HepG2 (cell line): Measurements from ENCODE around the gene SLC66A3. TPM values are rescaled to one million over a fixed set of nuclear protein-coding genes. Genes with fewer than 3 reads are reported as not detected.

ENCODE experiments used
- ATAC-seq: fragments of 200-7000 bp; cut with Tn5 transposase; 3 replicates; pipeline ENCODE4 v1.9.1; 2020; ENCODE audit warnings: mild to moderate bottlenecking, moderate library complexity
- BruUV-seq: library from RNA; stranded (reverse); fragments of 400-500 nt; replicated peaks from 2 replicates; lab custom pipeline; 2021; lab: Mats Ljungman, UMichigan
- CTCF ChIA-PET: fragments of 300-600 bp; formaldehyde crosslinking; extraction: SDS; loops from one replicate; lab custom pipeline; 2021; ENCODE audit warnings: low total read pairs, inconsistent platforms, low intra/inter-chr PET ratio; lab: Yijun Ruan, JAX
- POLR2A ChIA-PET: fragments of 350-600 bp; sonication (Branson Sonifier 250); formaldehyde crosslinking; loops from one replicate; lab custom pipeline; 2020; ENCODE audit warnings: antibody characterized with exemption, inconsistent platforms; lab: Yijun Ruan, JAX
- DNase-seq: peaks from one replicate; pipeline ENCODE4 v3.0.0-alpha.2; 2015; ENCODE audit warnings: low spot score
- FAIRE-seq: peaks from 3 replicates; lab custom pipeline; 2011; peaks lifted over from hg19 to GRCh38; lab: Jason Lieb, UNC
- H2AFZ ChIP-seq: one replicate; pipeline ENCODE4 v1.6.1; 2011; ENCODE audit warnings: low read length, inconsistent platforms
- H3K27ac ChIP-seq: fragments of 300-600 bp; 3 replicates; pipeline ENCODE4 v1.8.0; 2011; ENCODE audit warnings: mixed run types, mild to moderate bottlenecking, mixed read lengths, low read length, inconsistent platforms; ENCODE audit not compliant: insufficient read depth; ENCODE audit errors: extremely low read length
- H3K27me3 ChIP-seq, 2 experiments: fragments of 200-600 bp in 1 of 2; 2 replicates in 1 of 2; 3 replicates in 1 of 2; pipeline versions ENCODE4 v1.6.0 to v1.8.0; 2011; ENCODE audit warnings: low read length in 2 of 2, mild to moderate bottlenecking in 2 of 2, moderate library complexity in 2 of 2, inconsistent platforms in 1 of 2; ENCODE audit not compliant: insufficient read depth in 2 of 2, control insufficient read depth in 1 of 2
- H3K36me3 ChIP-seq, 2 experiments: fragments of 200-600 bp in 1 of 2; replicated peaks in 1 of 2; 2 replicates in 1 of 2; 3 replicates in 1 of 2; pipeline versions ENCODE4 v1.5.1 to v1.8.0; 2011; ENCODE audit warnings: low read length in 2 of 2, inconsistent platforms in 1 of 2; ENCODE audit not compliant: insufficient read depth in 2 of 2, control insufficient read depth in 1 of 2
- H3K4me1 ChIP-seq: 2 replicates; pipeline ENCODE4 v1.5.1; 2012; ENCODE audit warnings: low read length, inconsistent platforms; ENCODE audit not compliant: insufficient read depth
- H3K4me2 ChIP-seq: 2 replicates; pipeline ENCODE4 v1.6.0; 2011; ENCODE audit warnings: low read depth, low read length, inconsistent platforms
- H3K4me3 ChIP-seq, 3 experiments: fragments of 200-600 bp in 1 of 3; sonication (generic), shearing (Covaris generic) in 1 of 3; replicated peaks in 1 of 3; 2 replicates each; pipeline ENCODE4 v1.5.1; 2011 to 2016; ENCODE audit warnings: low read length in 3 of 3, inconsistent platforms in 2 of 3, low read depth in 2 of 3, mild to moderate bottlenecking in 2 of 3, control low read depth in 1 of 3, mixed read lengths in 1 of 3; ENCODE audit not compliant: insufficient read depth in 1 of 3
- H3K79me2 ChIP-seq: one replicate; pipeline ENCODE4 v1.6.1; 2011; ENCODE audit warnings: low read length, inconsistent platforms; ENCODE audit not compliant: insufficient read depth
- H3K9ac ChIP-seq: 2 replicates; pipeline ENCODE4 v1.6.0; 2011; ENCODE audit warnings: mild to moderate bottlenecking, low read depth, low read length, inconsistent platforms; ENCODE audit not compliant: insufficient read depth
- H3K9me3 ChIP-seq: 2 replicates; pipeline ENCODE4 v1.5.1; 2012; ENCODE audit warnings: mild to moderate bottlenecking, low read length
- H4K20me1 ChIP-seq: 2 replicates; pipeline ENCODE4 v1.6.0; 2011; ENCODE audit warnings: inconsistent platforms, mild to moderate bottlenecking, low read length, moderate library complexity; ENCODE audit not compliant: insufficient read depth
- HOMEZ ChIP-seq: IDR thresholded peaks from 2 replicates; pipeline ENCODE4 v1.6.1; 2016; ENCODE audit warnings: low read depth
- MYPOP ChIP-seq: sonication (generic); formaldehyde crosslinking; IDR thresholded peaks from 2 replicates; pipeline ENCODE4 v1.8.1; 2023; ENCODE audit warnings: mild to moderate bottlenecking, moderate library complexity, missing genetic modification reagents
- SIX1 ChIP-seq: sonication (generic); formaldehyde crosslinking; IDR thresholded peaks from 2 replicates; pipeline ENCODE4 v1.4.0; 2020; ENCODE audit warnings: missing genetic modification reagents, borderline replicate concordance
- TGIF2 ChIP-seq: IDR thresholded peaks from 2 replicates; pipeline ENCODE4 v1.6.1; 2016; ENCODE audit warnings: control low read depth, missing compliant biosample characterization
- ZSCAN12 ChIP-seq: sonication (generic); formaldehyde crosslinking; IDR thresholded peaks from 2 replicates; pipeline ENCODE4 v1.9.0; 2021; ENCODE audit warnings: mild to moderate bottlenecking, missing genetic modification reagents
- WGBS: methylation state at CpG from one replicate; pipeline ENCODE4 v1.1.6; 2017; ENCODE audit warnings: low lambda C conversion rate; 5-methylcytosine and 5-hydroxymethylcytosine counted together
- in situ Hi-C: cut with HindIII; loops from 2 replicates; pipeline ENCODE4 v1.10.0; 2017; ENCODE audit warnings: low pct_unique_long_range_greater_than_20kb; ENCODE audit not compliant: extremely low pct_ligation_motif_present
- intact Hi-C: fragments of 100-400 bp; cut with micrococcal nuclease; formaldehyde crosslinking; loops from one replicate; pipeline ENCODE4 v1.10.0; 2022; ENCODE audit not compliant: unreplicated experiment
- polyA plus RNA-seq, 8 experiments: library from polyadenylated mRNA; depleted of rRNA in 3 of 8; stranded (reverse) in 7 of 8; unstranded in 1 of 8; fragments of >200 nt; fragmentation: Illumina TruSeq in 4 of 8; extraction: Trizol in 4 of 8; gene quantifications; 2 replicates each; pipeline versions ENCODE4 v1.2.1 to v1.2.3, GENCODE V29; 2011 to 2016; ENCODE audit warnings: low read depth in 4 of 8, missing spikeins in 1 of 8, mixed read lengths in 1 of 8; ENCODE audit not compliant: insufficient read depth in 1 of 8
- total RNA-seq, 5 experiments: library from RNA; depleted of rRNA; stranded (reverse); fragments of >200 nt; fragmentation: Illumina TruSeq; extraction: Trizol; gene quantifications; 2 replicates each; pipeline ENCODE4 v1.2.3, GENCODE V29; 2016; ENCODE audit warnings: low read depth in 1 of 5

The SLC66A3 gene
- total and polyA plus RNA-seq, 2 of the 13 experiments (the other 11 are each of a cell fraction or from before 2014, with no cell fraction given): 2.2 to 3.7 TPM

GRCh38 chr2:11154923-11155380, 315 bp upstream of the SLC66A3 start (continued):
- TF ChIP-seq HOMEZ (CRISPR knock-in tag): no peak
- no peak for TF ChIP-seq ZSCAN12 (CRISPR knock-in tag)
- no peak for TF ChIP-seq SIX1 (CRISPR knock-in tag)

GRCh38 chr2:11156396-11157075, 1.3 kb downstream of the SLC66A3 start:
- WGBS: 71% methylated on average over 13 of the region's 13 CpGs
- Histone ChIP-seq H3K36me3 (no peaks in the 10 kb centered on the region), H4K20me1 (no peaks in the 10 kb centered on the region), H3K4me3 (no peak overlapping the region), H3K4me2 (no peak overlapping the region), H3K79me2 (no peaks in the 10 kb centered on the region), H2AFZ (no peak overlapping the region), H3K4me1 (peaks cover 61% of the 10 kb centered on the region), H3K27me3 (peaks cover 6 to 50% of the 10 kb centered on the region in 2 experiments; a peak in 4 of 5 replicates), H3K9me3 (no peaks in the 10 kb centered on the region), H3K9ac (no peak overlapping the region), H3K27ac (no peak overlapping the region)
- in situ Hi-C loops: no loop called here
- POLR2A ChIA-PET: no interaction called here
- DNase-seq (no peak), FAIRE-seq (no peak), ATAC-seq (no peak)
- CTCF ChIA-PET: no interaction called here
- intact Hi-C loops: no loop called here
- TF ChIP-seq TGIF2: no peak
- TF ChIP-seq MYPOP (CRISPR knock-in tag): 0 out of 2 replicates have a peak, but pooled peaks have one; percentile 19
- no TSS peak for BruUV-seq
